Astrocyte (in vitro differentiated cells and primary cell): ENCODE measurements around the gene CCDC136. TPM values are rescaled to one million over a fixed set of nuclear protein-coding genes. Genes with fewer than 3 reads are reported as not detected.

ENCODE experiments used
- DNase-seq: peaks from one replicate; pipeline ENCODE4 v3.0.0-alpha.2; 2010; ENCODE audit warnings: low read depth
- FAIRE-seq: peaks from 2 replicates; lab custom pipeline; 2011; peaks lifted over from hg19 to GRCh38; lab: Jason Lieb, UNC
- H2AFZ ChIP-seq: 2 replicates; pipeline ENCODE4 v1.6.0; 2012; ENCODE audit warnings: low read depth, low read length, inconsistent platforms
- H3K27ac ChIP-seq: 2 replicates; pipeline ENCODE4 v1.5.1; 2011; ENCODE audit warnings: low read depth, low read length, inconsistent platforms
- H3K27me3 ChIP-seq: 2 replicates; pipeline ENCODE4 v1.6.0; 2011; ENCODE audit warnings: low read length, inconsistent platforms; ENCODE audit not compliant: insufficient read depth
- H3K36me3 ChIP-seq: 2 replicates; pipeline ENCODE4 v1.5.1; 2011; ENCODE audit warnings: low read length, inconsistent platforms; ENCODE audit not compliant: insufficient read depth
- H3K4me1 ChIP-seq: 2 replicates; pipeline ENCODE4 v1.5.1; 2011; ENCODE audit warnings: low read length, inconsistent platforms; ENCODE audit not compliant: insufficient read depth
- H3K4me2 ChIP-seq: 2 replicates; pipeline ENCODE4 v1.6.0; 2012; ENCODE audit warnings: low read length, inconsistent platforms
- H3K4me3 ChIP-seq: 2 replicates; pipeline ENCODE4 v1.5.1; 2011; ENCODE audit warnings: low read depth, mild to moderate bottlenecking, low read length, inconsistent platforms; ENCODE audit not compliant: insufficient read depth
- H3K79me2 ChIP-seq: 2 replicates; pipeline ENCODE4 v1.6.0; 2012; ENCODE audit warnings: mild to moderate bottlenecking, low read length, inconsistent platforms; ENCODE audit not compliant: insufficient read depth
- H3K9ac ChIP-seq: 2 replicates; pipeline ENCODE4 v1.6.0; 2012; ENCODE audit warnings: mild to moderate bottlenecking, low read length, inconsistent platforms
- H3K9me3 ChIP-seq: 2 replicates; pipeline ENCODE4 v1.5.1; 2012; ENCODE audit warnings: low read depth, mild to moderate bottlenecking, low read length, inconsistent platforms; ENCODE audit not compliant: insufficient read depth
- H4K20me1 ChIP-seq: 2 replicates; pipeline ENCODE4 v1.6.0; 2012; ENCODE audit warnings: low read length, inconsistent platforms; ENCODE audit not compliant: insufficient read depth
- H3K27ac Mint-ChIP-seq: one replicate; pipeline ENCODE4 v1.8.0; 2021; ENCODE audit warnings: mild to moderate bottlenecking, mixed read lengths; ENCODE audit not compliant: unreplicated experiment
- H3K27me3 Mint-ChIP-seq: one replicate; pipeline ENCODE4 v1.8.0; 2021; ENCODE audit warnings: low read depth, mixed read lengths; ENCODE audit not compliant: unreplicated experiment
- H3K36me3 Mint-ChIP-seq: one replicate; pipeline ENCODE4 v1.8.0; 2021; ENCODE audit warnings: low read depth, mixed read lengths; ENCODE audit not compliant: unreplicated experiment
- H3K4me1 Mint-ChIP-seq: one replicate; pipeline ENCODE4 v1.8.0; 2021; ENCODE audit warnings: low read depth, mixed read lengths; ENCODE audit not compliant: unreplicated experiment
- H3K4me3 Mint-ChIP-seq: one replicate; pipeline ENCODE4 v1.8.0; 2021; ENCODE audit warnings: mild to moderate bottlenecking, moderate library complexity, mixed read lengths; ENCODE audit not compliant: unreplicated experiment
- H3K9me3 Mint-ChIP-seq: one replicate; pipeline ENCODE4 v1.8.0; 2021; ENCODE audit warnings: mild to moderate bottlenecking, mixed read lengths; ENCODE audit not compliant: unreplicated experiment
- EZH2 ChIP-seq: IDR thresholded peaks from 2 replicates; pipeline ENCODE4 v1.6.1; 2012; ENCODE audit warnings: mild to moderate bottlenecking, low read length, inconsistent platforms; ENCODE audit not compliant: insufficient read depth
- total RNA-seq: library from RNA; stranded (reverse); gene quantifications from 2 replicates; pipeline ENCODE4 v1.2.1, GENCODE V29; 2021
- TF ChIP-seq, protein P1 (sequence below): IDR thresholded peaks from 2 replicates; pipeline ENCODE4 v1.5.1; 2011; ENCODE audit warnings: low read depth, mild to moderate bottlenecking, inconsistent platforms, low read length, moderate library complexity; ENCODE audit not compliant: insufficient read depth

Gene CCDC136
- total RNA-seq, 1 donor from 2014 or later: 14.9 TPM

DNA sequence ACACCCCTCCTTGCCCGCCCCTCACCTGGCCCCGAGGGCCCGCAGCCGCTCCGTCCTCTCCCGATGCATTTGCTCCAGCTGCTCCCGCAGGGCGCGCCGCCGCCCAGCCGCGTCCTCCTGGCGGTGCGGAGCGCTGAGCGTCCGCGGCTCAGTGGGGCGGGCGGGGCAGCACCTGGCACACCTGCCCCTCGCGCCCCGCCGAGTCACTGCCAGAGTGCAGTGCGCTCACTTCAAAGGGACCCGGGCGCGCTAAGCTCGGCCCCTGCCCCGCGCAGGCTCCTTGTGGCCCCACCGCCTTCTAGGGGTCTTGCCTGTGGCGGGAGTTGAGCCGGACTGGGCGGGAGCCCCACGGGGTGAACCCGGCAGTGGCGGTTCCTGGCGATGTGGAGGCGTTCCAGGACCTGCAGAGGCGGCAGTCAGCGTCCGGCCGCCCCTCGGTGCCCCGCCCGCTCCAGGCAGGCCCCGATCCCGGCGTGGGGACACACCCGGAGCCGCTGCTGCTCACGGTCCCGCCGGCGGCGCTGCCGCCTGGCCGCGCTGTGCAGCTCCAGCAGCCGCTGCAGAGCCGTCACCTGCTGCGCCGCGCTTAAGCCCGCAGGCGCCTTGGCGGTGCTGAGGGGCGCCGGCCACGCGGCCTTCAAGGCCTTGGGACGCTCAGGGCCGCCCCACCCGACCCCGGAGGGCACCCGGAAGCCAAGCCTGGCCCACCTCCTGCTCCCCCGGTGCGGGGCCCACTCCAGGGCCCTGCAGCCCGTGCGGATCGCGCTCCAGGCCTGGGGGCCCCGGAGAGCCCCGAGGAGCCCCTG is 77.6 kb downstream of the CCDC136 start:
- Histone ChIP-seq H3K4me1 (peaks cover 11% of the 10 kb centered on the region), H3K4me3 (peak overlapping the region; percentile 35), H3K4me2 (peak overlapping the region; percentile 84), H2AFZ (peak overlapping the region; percentile 51), H3K27me3 (peaks cover 3% of the 10 kb centered on the region), H3K9me3 (no peaks in the 10 kb centered on the region), H3K9ac (no peak overlapping the region), H3K36me3 (no peaks in the 10 kb centered on the region), H3K27ac (no peak overlapping the region), H3K79me2 (peaks cover 7% of the 10 kb centered on the region), H4K20me1 (peaks cover 55% of the 10 kb centered on the region)
- Mint-ChIP-seq H3K27ac (no peak overlapping the region), H3K9me3 (no peaks in the 10 kb centered on the region), H3K36me3 (peaks cover 17% of the 10 kb centered on the region), H3K4me1 (peaks cover 14% of the 10 kb centered on the region), H3K27me3 (peaks cover 30% of the 10 kb centered on the region), H3K4me3 (no peak overlapping the region)
- DNase-seq (peak; percentile 19), FAIRE-seq (no peak)
- TF ChIP-seq, protein P1, sequence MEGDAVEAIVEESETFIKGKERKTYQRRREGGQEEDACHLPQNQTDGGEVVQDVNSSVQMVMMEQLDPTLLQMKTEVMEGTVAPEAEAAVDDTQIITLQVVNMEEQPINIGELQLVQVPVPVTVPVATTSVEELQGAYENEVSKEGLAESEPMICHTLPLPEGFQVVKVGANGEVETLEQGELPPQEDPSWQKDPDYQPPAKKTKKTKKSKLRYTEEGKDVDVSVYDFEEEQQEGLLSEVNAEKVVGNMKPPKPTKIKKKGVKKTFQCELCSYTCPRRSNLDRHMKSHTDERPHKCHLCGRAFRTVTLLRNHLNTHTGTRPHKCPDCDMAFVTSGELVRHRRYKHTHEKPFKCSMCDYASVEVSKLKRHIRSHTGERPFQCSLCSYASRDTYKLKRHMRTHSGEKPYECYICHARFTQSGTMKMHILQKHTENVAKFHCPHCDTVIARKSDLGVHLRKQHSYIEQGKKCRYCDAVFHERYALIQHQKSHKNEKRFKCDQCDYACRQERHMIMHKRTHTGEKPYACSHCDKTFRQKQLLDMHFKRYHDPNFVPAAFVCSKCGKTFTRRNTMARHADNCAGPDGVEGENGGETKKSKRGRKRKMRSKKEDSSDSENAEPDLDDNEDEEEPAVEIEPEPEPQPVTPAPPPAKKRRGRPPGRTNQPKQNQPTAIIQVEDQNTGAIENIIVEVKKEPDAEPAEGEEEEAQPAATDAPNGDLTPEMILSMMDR: no peak
- no peak for TF ChIP-seq EZH2

DNA sequence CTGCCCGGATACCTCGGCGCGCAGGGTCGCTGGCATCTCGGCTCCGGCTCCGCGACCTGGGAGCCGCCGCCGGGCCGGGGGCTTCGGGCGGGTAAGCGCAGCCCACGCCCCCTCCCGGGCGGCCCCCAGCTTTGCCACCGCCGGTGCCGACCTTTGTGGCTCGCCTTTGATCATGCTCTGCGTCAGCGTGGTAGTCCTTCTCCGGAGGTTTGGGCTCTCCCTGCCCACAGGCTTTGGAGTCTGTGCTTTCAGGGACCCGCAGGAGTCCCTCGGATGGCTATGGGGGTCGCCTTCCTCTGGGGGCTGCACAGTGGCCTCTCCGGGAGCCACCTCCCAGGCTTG is 78.1 kb downstream of the CCDC136 start:
- peaks cover 14% of the 10 kb centered on the region for H3K4me1 Mint-ChIP-seq
- no peaks in the 10 kb centered on the region for H3K9me3 Mint-ChIP-seq
- no peaks in the 10 kb centered on the region for H3K36me3 ChIP-seq
- peaks cover 3% of the 10 kb centered on the region for H3K27me3 ChIP-seq
- DNase-seq (no peak), FAIRE-seq (no peak)
- H3K79me2 ChIP-seq: peaks cover 4% of the 10 kb centered on the region
- peaks cover 30% of the 10 kb centered on the region for H3K27me3 Mint-ChIP-seq
- no peak overlapping the region for H3K27ac Mint-ChIP-seq
- peaks cover 17% of the 10 kb centered on the region for H3K36me3 Mint-ChIP-seq
- peak overlapping the region; percentile 74 for H3K4me3 Mint-ChIP-seq
- peak overlapping the region; percentile 35 for H3K4me3 ChIP-seq
- peaks cover 50% of the 10 kb centered on the region for H4K20me1 ChIP-seq
- H3K4me1 ChIP-seq: peaks cover 11% of the 10 kb centered on the region
- H3K27ac ChIP-seq: no peak overlapping the region
- no peak overlapping the region for H3K9ac ChIP-seq
- no peaks in the 10 kb centered on the region for H3K9me3 ChIP-seq
- H2AFZ ChIP-seq: no peak overlapping the region
- TF ChIP-seq, protein P1: no peak
- no peak for TF ChIP-seq EZH2
- peak overlapping the region; percentile 84 for H3K4me2 ChIP-seq

DNA sequence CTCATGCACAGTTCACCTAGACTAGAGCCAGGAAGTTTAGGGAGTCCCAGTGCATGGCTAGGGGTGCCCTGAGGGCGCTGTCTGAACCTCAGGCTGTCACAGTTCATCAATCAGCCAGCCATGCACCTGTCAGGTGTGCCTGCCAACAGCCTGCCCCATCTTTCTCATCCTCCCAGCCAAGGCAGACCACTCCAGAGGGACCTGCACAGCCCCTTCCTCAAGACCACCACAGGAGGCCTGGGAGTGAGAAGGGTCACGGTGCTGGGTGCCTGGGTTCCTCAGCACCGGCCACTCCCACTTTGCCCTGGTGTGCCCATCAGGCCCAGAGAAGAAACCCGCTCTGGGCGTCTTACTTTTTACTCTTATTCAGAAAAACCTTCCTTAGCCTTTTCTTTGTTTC is 79.3 kb downstream of the CCDC136 start:
- Histone ChIP-seq H3K36me3 (no peaks in the 10 kb centered on the region), H3K4me3 (no peak overlapping the region), H3K27ac (no peak overlapping the region), H3K4me1 (peaks cover 11% of the 10 kb centered on the region), H3K9me3 (no peaks in the 10 kb centered on the region), H3K4me2 (no peak overlapping the region), H3K9ac (no peak overlapping the region), H3K27me3 (peaks cover 3% of the 10 kb centered on the region), H4K20me1 (peaks cover 41% of the 10 kb centered on the region), H2AFZ (no peak overlapping the region), H3K79me2 (no peaks in the 10 kb centered on the region)
- Mint-ChIP-seq H3K36me3 (peaks cover 9% of the 10 kb centered on the region), H3K27ac (no peak overlapping the region), H3K4me3 (no peak overlapping the region), H3K27me3 (peaks cover 31% of the 10 kb centered on the region), H3K4me1 (peaks cover 13% of the 10 kb centered on the region), H3K9me3 (no peaks in the 10 kb centered on the region)
- FAIRE-seq (no peak), DNase-seq (no peak)
- no peak for TF ChIP-seq EZH2
- TF ChIP-seq, protein P1: no peak
